Heart left ventricle (tissue), 13 donors: ENCODE measurements around the gene RABGGTA.

ENCODE experiments used
- CTCF ChIP-seq, 12 donors: fragments of 200-600 bp; sonication (generic) in 4 of 12; IDR thresholded peaks; one replicate each; pipeline versions ENCODE4 v1.5.0 to v1.8.0; 2018 to 2022; ENCODE audit warnings: antibody characterized with exemption in 12 of 12, mild to moderate bottlenecking in 5 of 12
- POLR2A ChIP-seq, 2 donors: fragments of 450-650 bp; IDR thresholded peaks; one replicate each; pipeline ENCODE4 v1.6.1; 2017; ENCODE audit warnings: antibody characterized with exemption in 2 of 2, mild to moderate bottlenecking in 2 of 2, moderate library complexity in 2 of 2
- donor health status: ischemic (EF 13 %, LVEDD 7.1; RV severe dilation, severe dysfunction).
- donor health status: DM: no; HTN: yes; CAD: no.
- donor health status: DM: no; HTN: no; CAD: no.
- donor health status: ischemic (EF 25% LVEDD 6.9; RV normal size, moderate dysfunction).
- donor health status: ischemic (EF 25% LVEDD 5.7; RV mildly dilated, moderate dysfunction).
- donor health status: ischemic (EF 35%, LVEDD 5.7; RV mildly dilated, moderate dysfunction).
- donor health status: nonischemic (EF 11% LVEDD 7.7; RV severe dilation, severe dysfunction).
- donor health status: DM: yes; HTN: yes; CAD: no.
- donor health status: PGD.
- donor health status: ischemic (EF 29% LVEDD 5.4; RV normal size, mild dysfunction).
- donor health status: nonischemic (EF 23%, LVEDD 6.1; RV moderate dilation, normal function).

GRCh38 chr14:24271834-24272263 is 452 bp upstream of the RABGGTA start:
- no peak for TF ChIP-seq CTCF (IDR thresholded peaks at IDR 0.05)
- no peak for TF ChIP-seq POLR2A (IDR thresholded peaks at IDR 0.05)
